Activated CD8-positive, alpha-beta T cell treated with anti-CD3 and anti-CD28 coated beads for 36 hours (primary cell): ENCODE data around the gene S100PBP. TPM values are rescaled to one million over a fixed set of nuclear protein-coding genes. Genes with fewer than 3 reads are reported as not detected.

Source experiments
- ATAC-seq: fragments of 200-7000 bp; cut with Tn5 transposase; one replicate; pipeline ENCODE4 v1.10.0; 2021; ENCODE audit warnings: mild to moderate bottlenecking, moderate library complexity
- CTCF ChIA-PET: fragments of 350-600 bp; sonication (Branson Sonifier 250); formaldehyde crosslinking; loops from one replicate; lab custom pipeline; 2021; ENCODE audit warnings: antibody characterized with exemption; lab: Charles Lee
- POLR2A ChIA-PET: fragments of 350-600 bp; sonication (Branson Sonifier 250); formaldehyde crosslinking; loops from one replicate; lab custom pipeline; 2021; ENCODE audit warnings: antibody characterized with exemption; lab: Charles Lee
- DNase-seq: peaks from one replicate; pipeline ENCODE4 v3.0.0-alpha.2; 2020
- H3K27ac Mint-ChIP-seq: one replicate; pipeline ENCODE4 v1.8.0; 2021; ENCODE audit warnings: mild to moderate bottlenecking, mixed read lengths
- H3K27me3 Mint-ChIP-seq: one replicate; pipeline ENCODE4 v1.8.0; 2021; ENCODE audit warnings: mixed read lengths
- H3K36me3 Mint-ChIP-seq: one replicate; pipeline ENCODE4 v1.8.0; 2021; ENCODE audit warnings: low read depth, mixed read lengths
- H3K4me1 Mint-ChIP-seq: one replicate; pipeline ENCODE4 v1.8.0; 2021; ENCODE audit warnings: low read depth, mixed read lengths
- H3K4me3 Mint-ChIP-seq: one replicate; pipeline ENCODE4 v1.8.0; 2021; ENCODE audit warnings: mild to moderate bottlenecking, moderate library complexity, mixed read lengths
- H3K9me3 Mint-ChIP-seq: one replicate; pipeline ENCODE4 v1.8.0; 2021; ENCODE audit warnings: mixed read lengths
- CTCF ChIP-seq: fragments of 200-600 bp; IDR thresholded peaks from one replicate; pipeline ENCODE4 v1.8.0; 2022; ENCODE audit warnings: antibody characterized with exemption, mild to moderate bottlenecking
- intact Hi-C: fragments of 100-400 bp; cut with micrococcal nuclease; formaldehyde crosslinking; loops from one replicate; pipeline ENCODE4 v1.10.0; 2022
- total RNA-seq, 2 experiments: library from RNA; stranded (reverse); gene quantifications; one replicate each; pipeline ENCODE4 v1.2.3, GENCODE V29; 2021

Gene S100PBP
- total RNA-seq, 2 experiments from 2014 or later, result 25.7 to 27.3 TPM

GRCh38 chr1:32881291-32881690, 63.8 kb downstream of the S100PBP start:
- H3K27me3 Mint-ChIP-seq, result peaks cover 32% of the 10 kb centered on the region
- no peaks in the 10 kb centered on the region for H3K9me3 Mint-ChIP-seq
- H3K27ac Mint-ChIP-seq, result no peak overlapping the region
- POLR2A ChIA-PET, result interaction anchor here (1.1 kb wide), 1 partner anchor 12 kb away, joined by 3 read pairs; no protein-coding TSS in a partner anchor
- TF ChIP-seq CTCF, result no peak
- no peaks in the 10 kb centered on the region for H3K36me3 Mint-ChIP-seq
- DNase-seq (no peak), ATAC-seq (no peak)
- H3K4me3 Mint-ChIP-seq, result no peak overlapping the region
- no peaks in the 10 kb centered on the region for H3K4me1 Mint-ChIP-seq
- CTCF ChIA-PET, result interaction anchor here (1.0 to 1.8 kb wide), 5 partner anchors 8 to 169 kb away, joined by 4 to 6 read pairs (median 5); no protein-coding TSS in a partner anchor
- intact Hi-C loops, result no loop called here

- TF ChIP-seq CTCF, result no peak
- ChIA-PET CTCF (interaction anchor here (0.7 to 1.8 kb wide), 4 partner anchors 9 to 13 kb away, joined by 3 to 6 read pairs (median 4); no protein-coding TSS in a partner anchor), POLR2A (interaction anchor here (0.6 to 1.1 kb wide), 2 partner anchors 11 to 103 kb away, joined by 3 to 4 read pairs; no protein-coding TSS in a partner anchor)
- H3K4me1 Mint-ChIP-seq, result no peaks in the 10 kb centered on the region
- peaks cover 37% of the 10 kb centered on the region for H3K27me3 Mint-ChIP-seq
- H3K27ac Mint-ChIP-seq, result no peak overlapping the region
- no peak overlapping the region for H3K4me3 Mint-ChIP-seq
- no peak for DNase-seq
- intact Hi-C loops, result no loop called here
- H3K9me3 Mint-ChIP-seq, result no peaks in the 10 kb centered on the region
- no peaks in the 10 kb centered on the region for H3K36me3 Mint-ChIP-seq
- no peak for ATAC-seq
Measured at GRCh38 chr1:32881871-32882850, 64.7 kb downstream of the S100PBP start.

DNA sequence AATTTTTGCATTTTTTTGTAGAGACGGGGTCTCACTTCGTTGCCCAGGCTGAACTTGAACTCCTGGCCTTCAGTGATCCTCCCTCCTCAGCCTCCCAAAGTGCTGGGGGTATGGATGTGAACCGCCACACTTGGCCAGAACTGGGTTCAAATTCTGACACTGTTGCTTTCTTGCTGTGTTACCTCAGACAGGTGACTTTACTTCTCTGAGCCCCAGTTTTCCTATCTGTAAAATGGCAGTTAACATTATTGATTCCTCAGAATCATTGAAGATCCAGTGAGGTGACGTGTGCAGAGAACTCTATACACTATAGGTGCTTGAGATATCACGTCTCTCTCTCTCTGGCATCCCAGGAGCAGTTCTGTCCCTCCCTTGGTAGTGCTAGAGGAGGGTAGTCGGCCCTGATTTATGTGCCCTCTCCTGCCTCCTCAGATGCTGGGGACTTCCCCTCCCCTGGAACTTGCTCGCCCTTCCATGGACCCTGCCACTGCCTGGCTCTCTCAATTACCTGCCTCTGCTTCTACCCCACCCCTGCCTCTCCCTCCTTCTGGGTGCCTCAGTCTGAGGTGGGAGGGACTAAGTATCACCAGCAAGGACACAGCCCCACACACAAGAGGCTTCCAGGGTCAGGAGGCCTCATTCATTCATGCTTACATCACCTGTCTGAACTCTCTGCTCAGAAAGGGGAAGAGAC, 66.0 kb downstream of the S100PBP start:
- Mint-ChIP-seq H3K36me3 (no peaks in the 10 kb centered on the region), H3K9me3 (no peaks in the 10 kb centered on the region), H3K4me3 (no peak overlapping the region), H3K27ac (no peak overlapping the region), H3K4me1 (no peaks in the 10 kb centered on the region), H3K27me3 (peaks cover 40% of the 10 kb centered on the region)
- no peak for DNase-seq
- intact Hi-C loops, result no loop called here
- CTCF ChIA-PET, result no interaction called here
- POLR2A ChIA-PET, result no interaction called here
- TF ChIP-seq CTCF, result no peak
- ATAC-seq, result no peak

DNA sequence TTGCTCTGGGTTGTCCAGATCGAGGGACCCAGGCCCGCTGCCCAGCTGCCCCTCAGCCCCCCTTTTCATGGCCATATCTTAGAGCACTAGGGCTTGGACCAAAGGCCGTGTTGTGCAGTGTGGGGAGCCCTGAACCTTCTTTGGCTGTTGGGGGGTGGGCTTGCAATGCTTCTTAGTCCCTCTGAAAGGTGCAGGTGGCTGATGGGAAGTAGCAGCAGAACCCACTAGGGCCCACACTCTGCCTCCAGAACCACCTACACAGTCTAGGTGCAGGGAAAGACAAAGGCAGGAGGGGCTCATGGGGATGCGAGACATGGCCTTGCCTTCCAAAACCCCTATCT, 66.5 kb downstream of the S100PBP start:
- no peak for DNase-seq
- no peak for TF ChIP-seq CTCF
- CTCF ChIA-PET, result interaction anchor here (1.0 kb wide), 1 partner anchor 8 kb away, joined by 3 read pairs; no protein-coding TSS in a partner anchor
- Mint-ChIP-seq H3K36me3 (no peaks in the 10 kb centered on the region), H3K4me1 (no peaks in the 10 kb centered on the region), H3K27ac (no peak overlapping the region), H3K9me3 (no peaks in the 10 kb centered on the region), H3K4me3 (no peak overlapping the region), H3K27me3 (peaks cover 40% of the 10 kb centered on the region)
- intact Hi-C loops, result no loop called here
- no peak for ATAC-seq
- POLR2A ChIA-PET, result no interaction called here
